Keratinocyte (primary cell): ENCODE data around the gene WWC2. TPM values are rescaled to one million over a fixed set of nuclear protein-coding genes. Genes with fewer than 3 reads are reported as not detected.

Experiments
- DNase-seq: peaks from one replicate; pipeline ENCODE4 v3.0.0-alpha.2; 2011; ENCODE audit warnings: low read depth, missing footprints, low spot score
- FAIRE-seq: peaks from 2 replicates; lab custom pipeline; 2011; peaks lifted over from hg19 to GRCh38; lab: Jason Lieb, UNC
- H2AFZ ChIP-seq: 2 replicates; pipeline ENCODE4 v1.6.0; 2012; ENCODE audit warnings: low read length, control low read depth, inconsistent platforms; ENCODE audit not compliant: control insufficient read depth
- H3K27ac ChIP-seq: 2 replicates; pipeline ENCODE4 v1.5.1; 2011; ENCODE audit warnings: low read length; ENCODE audit not compliant: control insufficient read depth, insufficient read depth
- H3K27me3 ChIP-seq: 3 replicates; pipeline ENCODE4 v1.6.0; 2011; ENCODE audit warnings: low read length; ENCODE audit not compliant: control insufficient read depth, insufficient read depth; ENCODE audit errors: extremely low read depth
- H3K36me3 ChIP-seq, 2 experiments: 2 replicates in 1 of 2; 3 replicates in 1 of 2; pipeline ENCODE4 v1.5.1; 2011; ENCODE audit warnings: low read length in 2 of 2, mild to moderate bottlenecking in 1 of 2; ENCODE audit not compliant: control insufficient read depth in 2 of 2, insufficient read depth in 2 of 2; ENCODE audit errors: extremely low read depth in 1 of 2
- H3K4me1 ChIP-seq: 3 replicates; pipeline ENCODE4 v1.5.1; 2011; ENCODE audit warnings: low read length; ENCODE audit not compliant: control insufficient read depth, insufficient read depth; ENCODE audit errors: extremely low read depth
- H3K4me2 ChIP-seq: 3 replicates; pipeline ENCODE4 v1.6.0; 2011; ENCODE audit warnings: low read depth, low read length; ENCODE audit not compliant: control insufficient read depth, insufficient read depth; ENCODE audit errors: extremely low read depth
- H3K4me3 ChIP-seq, 3 experiments: fragments of 200-600 bp in 1 of 3; sonication (generic) in 1 of 3; 2 replicates in 2 of 3; 3 replicates in 1 of 3; pipeline ENCODE4 v1.5.1; 2011 to 2016; ENCODE audit warnings: low read length in 3 of 3, mild to moderate bottlenecking in 3 of 3, control low read depth in 2 of 3, inconsistent platforms in 1 of 3, low read depth in 1 of 3, mixed read lengths in 1 of 3, mixed run types in 1 of 3, moderate library complexity in 1 of 3; ENCODE audit not compliant: control insufficient read depth in 2 of 3, insufficient read depth in 2 of 3; ENCODE audit errors: extremely low read depth in 1 of 3
- H3K79me2 ChIP-seq: 2 replicates; pipeline ENCODE4 v1.6.0; 2012; ENCODE audit warnings: low read length; ENCODE audit not compliant: control insufficient read depth, insufficient read depth
- H3K9ac ChIP-seq: 3 replicates; pipeline ENCODE4 v1.6.0; 2011; ENCODE audit warnings: low read length; ENCODE audit not compliant: control insufficient read depth, insufficient read depth; ENCODE audit errors: extremely low read depth
- H3K9me1 ChIP-seq: 3 replicates; pipeline ENCODE4 v1.6.0; 2011; ENCODE audit warnings: low read length; ENCODE audit not compliant: control insufficient read depth, insufficient read depth; ENCODE audit errors: extremely low read depth
- H3K9me3 ChIP-seq: 2 replicates; pipeline ENCODE4 v1.5.1; 2012; ENCODE audit warnings: low read depth, low read length; ENCODE audit not compliant: control insufficient read depth
- H4K20me1 ChIP-seq: 3 replicates; pipeline ENCODE4 v1.6.0; 2011; ENCODE audit warnings: low read length; ENCODE audit not compliant: control insufficient read depth, insufficient read depth; ENCODE audit errors: extremely low read depth
- EZH2 ChIP-seq: IDR thresholded peaks from one replicate; pipeline ENCODE4 v1.6.1; 2012; ENCODE audit warnings: inconsistent platforms, mild to moderate bottlenecking, low read length, moderate library complexity
- dilution Hi-C: fragments of 300-500 bp; cut with MboI; formaldehyde crosslinking; loops from one replicate; pipeline ENCODE4 v1.7.0; 2020; ENCODE audit warnings: low sequenced_read_pairs; ENCODE audit not compliant: extremely low pct_ligation_motif_present
- polyA plus RNA-seq, 5 experiments: library from polyadenylated mRNA; depleted of rRNA in 3 of 5; stranded (reverse) in 3 of 5; stranded (forward) in 1 of 5; unstranded in 1 of 5; fragments of >200 nt; gene quantifications; 1 replicate in 1 of 5; 2 replicates in 3 of 5; 3 replicates in 1 of 5; pipeline versions ENCODE4 v1.2.1 to v1.2.3, GENCODE V29; 2011 to 2012; ENCODE audit warnings: missing spikeins in 2 of 5, low read depth in 1 of 5, low replicate concordance in 1 of 5
- TF ChIP-seq, protein P1 (sequence below), 3 experiments: IDR thresholded peaks in 1 of 3; conservative IDR thresholded peaks in 1 of 3; optimal IDR thresholded peaks in 1 of 3; 2 replicates in 2 of 3; 3 replicates in 1 of 3; pipeline versions ENCODE3 to v1.5.1; 2011; ENCODE audit warnings: low read length in 3 of 3, mild to moderate bottlenecking in 3 of 3, moderate library complexity in 2 of 3, control low read depth in 1 of 3, inconsistent platforms in 1 of 3; ENCODE audit not compliant: insufficient read depth in 2 of 3; ENCODE audit errors: extremely low read depth in 1 of 3

WWC2 gene
- polyA plus RNA-seq, 1 donor (not counting 4 experiments of a cell fraction or from before 2014, with no cell fraction given) = 15.4 TPM

DNA sequence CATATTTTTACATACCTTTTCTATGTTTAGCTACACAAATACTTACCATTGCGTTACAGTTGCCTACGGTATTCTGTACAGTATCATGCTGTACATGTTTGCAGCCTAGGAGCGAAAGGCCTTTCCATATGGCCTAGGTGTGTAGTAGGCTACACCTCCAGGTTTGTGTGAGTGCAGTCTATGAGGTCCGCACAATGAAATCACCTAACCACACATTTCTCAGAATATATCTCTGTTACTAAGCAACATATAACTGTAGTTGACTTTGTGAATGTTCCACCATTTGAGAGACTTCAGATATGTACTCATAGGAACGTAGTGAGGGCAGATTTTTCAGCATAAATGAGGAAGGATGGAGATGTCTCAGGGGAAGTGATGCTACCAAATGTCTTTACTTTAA is 62.6 kb downstream of the WWC2 start:
- Histone ChIP-seq H3K9ac (no peak overlapping the region), H2AFZ (no peak overlapping the region), H3K4me3 (no peak overlapping the region), H4K20me1 (peaks cover 3% of the 10 kb centered on the region), H3K36me3 (no peaks in the 10 kb centered on the region), H3K9me1 (no peaks in the 10 kb centered on the region), H3K9me3 (no peaks in the 10 kb centered on the region), H3K4me2 (no peak overlapping the region), H3K27me3 (no peaks in the 10 kb centered on the region), H3K4me1 (peaks cover 9% of the 10 kb centered on the region), H3K27ac (no peak overlapping the region), H3K79me2 (peaks cover 54% of the 10 kb centered on the region)
- no peak for DNase-seq
- TF ChIP-seq, protein P1, sequence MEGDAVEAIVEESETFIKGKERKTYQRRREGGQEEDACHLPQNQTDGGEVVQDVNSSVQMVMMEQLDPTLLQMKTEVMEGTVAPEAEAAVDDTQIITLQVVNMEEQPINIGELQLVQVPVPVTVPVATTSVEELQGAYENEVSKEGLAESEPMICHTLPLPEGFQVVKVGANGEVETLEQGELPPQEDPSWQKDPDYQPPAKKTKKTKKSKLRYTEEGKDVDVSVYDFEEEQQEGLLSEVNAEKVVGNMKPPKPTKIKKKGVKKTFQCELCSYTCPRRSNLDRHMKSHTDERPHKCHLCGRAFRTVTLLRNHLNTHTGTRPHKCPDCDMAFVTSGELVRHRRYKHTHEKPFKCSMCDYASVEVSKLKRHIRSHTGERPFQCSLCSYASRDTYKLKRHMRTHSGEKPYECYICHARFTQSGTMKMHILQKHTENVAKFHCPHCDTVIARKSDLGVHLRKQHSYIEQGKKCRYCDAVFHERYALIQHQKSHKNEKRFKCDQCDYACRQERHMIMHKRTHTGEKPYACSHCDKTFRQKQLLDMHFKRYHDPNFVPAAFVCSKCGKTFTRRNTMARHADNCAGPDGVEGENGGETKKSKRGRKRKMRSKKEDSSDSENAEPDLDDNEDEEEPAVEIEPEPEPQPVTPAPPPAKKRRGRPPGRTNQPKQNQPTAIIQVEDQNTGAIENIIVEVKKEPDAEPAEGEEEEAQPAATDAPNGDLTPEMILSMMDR (optimal IDR thresholded peaks at IDR 0.05 in 1 of 3, IDR thresholded peaks at IDR 0.05 in 1 of 3, conservative IDR thresholded peaks at IDR 0.05 in 1 of 3; ENCODE audit: extremely low read depth in 1 of 3, insufficient read depth in 2 of 3, low read length in 3 of 3) = no peak
- TF ChIP-seq EZH2 = no peak
- no peak for FAIRE-seq
- dilution Hi-C loops = no loop called here

DNA sequence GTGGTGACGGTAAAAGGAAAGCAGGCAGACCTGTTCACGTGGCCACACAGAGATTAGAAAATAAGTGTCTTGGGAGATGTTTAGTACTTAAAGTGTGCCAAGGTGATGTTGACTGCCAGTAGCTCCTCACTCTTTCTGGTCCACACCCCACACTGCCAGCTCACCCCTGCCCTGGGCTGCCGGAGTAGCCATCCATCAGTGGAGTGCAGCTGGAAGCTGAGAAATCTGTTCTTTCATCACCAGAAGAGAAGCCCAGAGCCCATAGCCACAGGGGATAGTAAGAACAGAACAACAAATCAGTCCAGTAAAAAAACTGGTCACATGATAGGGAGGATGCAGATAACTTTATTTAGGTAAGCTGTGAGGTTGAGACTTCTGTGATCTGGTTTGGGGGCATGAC is 64.1 kb downstream of the WWC2 start:
- TF ChIP-seq EZH2 = no peak
- TF ChIP-seq, protein P1 (optimal IDR thresholded peaks at IDR 0.05 in 1 of 3, IDR thresholded peaks at IDR 0.05 in 1 of 3, conservative IDR thresholded peaks at IDR 0.05 in 1 of 3; ENCODE audit: extremely low read depth in 1 of 3, insufficient read depth in 2 of 3, low read length in 3 of 3) = no peak
- Histone ChIP-seq H3K4me3 (no peak overlapping the region), H3K27ac (no peak overlapping the region), H3K4me1 (peaks cover 9% of the 10 kb centered on the region), H3K79me2 (peaks cover 56% of the 10 kb centered on the region), H3K27me3 (no peaks in the 10 kb centered on the region), H3K9me3 (no peaks in the 10 kb centered on the region), H2AFZ (no peak overlapping the region), H3K36me3 (no peaks in the 10 kb centered on the region), H4K20me1 (peaks cover 3% of the 10 kb centered on the region), H3K4me2 (no peak overlapping the region), H3K9ac (no peak overlapping the region), H3K9me1 (no peaks in the 10 kb centered on the region)
- no peak for DNase-seq
- dilution Hi-C loops = no loop called here
- no peak for FAIRE-seq
